SJSA1 (cell line): ENCODE results near the gene TCEA3. TPM values are rescaled to one million over a fixed set of nuclear protein-coding genes. Genes with fewer than 3 reads are reported as not detected.

ENCODE experiments used
- DNase-seq, 2 experiments: peaks; one replicate each; pipeline ENCODE4 v3.0.0-alpha.2; 2015 to 2020; ENCODE audit warnings: low spot score in 2 of 2, low read depth in 1 of 2
- H3K27ac ChIP-seq: fragments of 250-450 bp; sonication (Bioruptor Pico); 2 replicates; pipeline ENCODE4 v1.5.1; 2020; ENCODE audit warnings: mild to moderate bottlenecking, moderate library complexity
- H3K27me3 ChIP-seq: fragments of 250-450 bp; sonication (Bioruptor Pico); replicated peaks from 2 replicates; pipeline ENCODE4 v1.5.1; 2020; ENCODE audit warnings: mild to moderate bottlenecking, moderate library complexity
- H3K36me3 ChIP-seq: fragments of 250-450 bp; sonication (Bioruptor Pico); 2 replicates; pipeline ENCODE4 v1.5.1; 2020; ENCODE audit warnings: mild to moderate bottlenecking
- H3K4me1 ChIP-seq: fragments of 250-450 bp; sonication (Bioruptor Pico); replicated peaks from 2 replicates; pipeline ENCODE4 v1.6.1; 2021; ENCODE audit warnings: mild to moderate bottlenecking
- H3K4me3 ChIP-seq: fragments of 250-450 bp; sonication (Bioruptor Pico); 2 replicates; pipeline ENCODE4 v1.5.1; 2020; ENCODE audit warnings: mild to moderate bottlenecking
- H3K9me3 ChIP-seq: fragments of 250-450 bp; sonication (Bioruptor Pico); replicated peaks from 2 replicates; pipeline ENCODE4 v1.5.1; 2020; ENCODE audit warnings: mild to moderate bottlenecking
- total RNA-seq: library from RNA; depleted of rRNA; stranded (reverse); fragments of >200 nt; shearing (Covaris generic); gene quantifications from 2 replicates; pipeline ENCODE4 v1.2.3, GENCODE V29; 2014

Gene TCEA3
- total RNA-seq, 1 experiment from 2014 or later = 1.7 TPM

DNA sequence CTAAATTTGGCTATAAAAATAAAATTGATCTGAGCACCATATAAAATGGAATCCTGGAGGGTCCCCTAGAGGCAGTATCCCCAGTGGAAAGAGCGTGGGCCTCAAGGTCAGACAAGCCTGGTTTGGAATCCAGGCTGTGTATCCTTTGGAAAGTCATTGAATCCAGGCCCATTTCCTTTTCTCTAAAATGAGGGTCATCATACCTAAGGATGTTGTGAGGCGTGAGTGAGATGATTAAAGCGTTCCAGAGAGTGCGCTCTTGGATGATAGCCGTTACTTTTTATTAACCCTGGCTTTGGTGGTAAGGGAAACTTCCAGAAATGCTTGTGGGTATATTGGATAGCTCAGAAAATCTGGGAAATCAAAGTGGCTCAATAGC lies 54.2 kb downstream of the TCEA3 start:
- Histone ChIP-seq H3K4me1 (peaks cover 20% of the 10 kb centered on the region), H3K27ac (peak overlapping the region; percentile 75), H3K4me3 (peak overlapping the region; percentile 63), H3K36me3 (peaks cover 24% of the 10 kb centered on the region), H3K27me3 (no peaks in the 10 kb centered on the region), H3K9me3 (no peaks in the 10 kb centered on the region)
- no peak for DNase-seq

DNA sequence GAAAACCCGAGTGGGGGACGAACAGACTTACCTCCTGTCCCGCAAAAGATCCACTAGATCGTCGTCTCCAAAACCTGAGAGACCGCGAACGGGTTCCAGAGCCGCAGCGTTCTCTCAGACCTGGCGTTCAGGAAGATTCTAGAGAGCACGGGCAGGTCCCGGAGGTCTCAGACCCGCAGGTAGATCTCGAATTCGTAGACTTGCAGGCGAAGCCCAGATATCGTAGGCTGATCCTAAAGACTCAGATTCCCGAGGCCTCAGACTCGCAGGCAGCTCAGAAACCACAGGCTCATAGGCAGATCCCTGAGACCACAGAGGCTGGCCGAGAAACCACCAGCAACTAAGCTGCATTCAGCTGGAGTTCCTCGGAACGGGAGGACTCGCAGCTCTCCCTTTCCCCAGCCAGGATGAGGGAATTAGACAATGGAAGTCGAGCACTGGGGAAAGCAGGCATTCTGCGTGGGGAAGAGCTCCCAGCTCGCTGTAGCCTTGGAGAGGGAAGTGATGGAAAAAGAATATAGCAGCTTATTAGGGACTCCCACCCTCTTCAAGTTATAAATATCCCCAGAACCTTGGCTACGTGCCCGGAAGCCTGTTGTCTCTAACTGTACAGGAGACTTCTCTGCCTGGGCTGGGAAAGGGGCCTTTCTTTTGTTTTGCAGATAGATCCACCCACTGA lies 55.1 kb downstream of the TCEA3 start, which contains the start of gene ZNF436:
Gene ZNF436 (minus strand): TSS at position 502 of the 679 bp plus-strand sequence. CDS start 1,831 bp downstream, outside the sequence.
- DNase-seq = peak; percentile 92
- Histone ChIP-seq H3K4me3 (peak within 1 kb of the TSS; percentile 63), H3K27me3 (no peaks in the 10 kb centered on the region), H3K4me1 (peaks cover 20% of the 10 kb centered on the region), H3K9me3 (peaks cover 3% of the 10 kb centered on the region; the same call in 1 of the 2 replicates), H3K27ac (peak within 1 kb of the TSS; percentile 75), H3K36me3 (peaks cover 30% of the 10 kb centered on the region)

DNA sequence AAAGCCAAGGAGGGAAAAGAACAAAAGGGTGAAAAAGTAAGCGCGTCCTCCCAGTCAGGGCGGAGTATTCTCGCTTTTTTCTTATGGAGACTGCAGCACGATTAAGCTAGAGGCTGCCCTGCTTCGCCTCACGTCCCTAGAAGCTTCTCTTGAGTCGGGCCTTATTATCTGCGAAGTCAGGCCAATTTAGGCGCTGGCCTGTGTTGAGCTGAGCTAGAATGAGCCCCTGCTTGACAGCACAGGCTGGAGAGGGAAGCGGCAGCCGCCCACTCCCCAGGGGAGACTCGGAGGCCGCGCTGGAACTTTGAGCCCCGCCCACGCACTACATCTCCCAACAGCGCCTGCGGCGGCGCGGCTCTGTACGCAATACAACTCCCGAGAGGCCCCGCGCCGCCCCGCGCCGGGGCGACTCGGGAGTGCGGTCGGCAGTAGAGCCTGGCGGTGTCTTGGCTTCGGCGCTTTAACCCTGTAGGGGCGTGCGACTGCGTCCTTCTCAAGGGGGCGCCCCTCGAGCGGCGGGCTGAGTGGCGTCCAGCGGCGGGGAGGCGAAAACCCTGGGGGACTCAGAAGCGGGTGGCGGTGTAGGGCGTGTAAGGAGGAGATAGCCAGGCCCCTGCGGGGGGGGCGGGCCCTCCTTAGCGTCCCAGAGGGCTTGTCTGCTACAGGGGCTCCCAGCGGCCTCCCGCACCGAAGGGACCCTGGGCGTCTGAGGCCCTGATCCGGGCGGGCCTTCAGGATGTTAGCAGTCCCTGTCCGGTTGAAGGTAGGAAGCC lies 55.8 kb downstream of the TCEA3 start:
- no peaks in the 10 kb centered on the region for H3K27me3 ChIP-seq
- DNase-seq = peak; percentile 91 to 92
- peaks cover 38% of the 10 kb centered on the region for H3K36me3 ChIP-seq
- H3K9me3 ChIP-seq = peaks cover 6% of the 10 kb centered on the region; the same call in 1 of the 2 replicates
- H3K4me1 ChIP-seq = peaks cover 20% of the 10 kb centered on the region
- H3K27ac ChIP-seq = peak overlapping the region; percentile 75
- peak overlapping the region; percentile 63 for H3K4me3 ChIP-seq

DNA sequence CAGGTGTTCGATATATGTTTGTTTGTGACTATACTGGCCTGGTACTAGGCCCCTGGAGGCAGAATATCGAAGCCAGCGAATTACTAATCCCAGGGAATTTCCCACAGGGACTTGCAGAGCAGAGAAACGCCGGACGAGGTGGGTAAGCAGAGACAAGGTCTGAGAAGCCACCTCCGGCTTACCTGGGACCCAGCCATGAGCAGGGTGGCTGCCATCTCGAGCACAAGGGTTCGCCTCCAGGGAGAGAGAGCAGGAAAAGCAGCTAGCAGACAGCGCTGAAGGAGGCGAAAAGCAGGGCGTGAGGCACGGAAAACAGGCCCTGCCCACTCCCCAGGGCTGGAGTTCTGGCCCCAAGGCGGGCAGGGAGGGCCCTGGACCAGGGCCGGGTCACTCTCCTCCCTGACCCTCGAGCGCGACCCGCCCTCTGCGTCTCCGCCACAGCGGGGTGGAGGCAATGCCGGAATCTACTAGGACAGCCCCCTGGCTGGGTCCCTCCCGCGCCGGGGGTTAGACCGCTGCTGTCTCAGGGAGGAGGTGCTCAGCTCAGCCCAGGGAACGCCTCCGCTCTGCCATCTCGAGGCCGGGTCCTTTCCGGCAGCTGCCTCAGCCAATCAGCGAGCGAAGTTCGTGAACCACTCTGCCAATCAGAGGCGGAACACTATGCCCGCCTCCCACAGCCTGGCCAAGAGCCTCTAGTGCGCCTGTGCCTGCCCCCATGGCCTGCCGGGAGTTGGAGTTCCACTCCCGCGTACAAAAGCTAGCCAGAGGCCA lies 56.6 kb downstream of the TCEA3 start:
- H3K36me3 ChIP-seq = peaks cover 45% of the 10 kb centered on the region
- H3K4me1 ChIP-seq = peaks cover 20% of the 10 kb centered on the region
- peaks cover 8% of the 10 kb centered on the region for H3K9me3 ChIP-seq
- no peaks in the 10 kb centered on the region for H3K27me3 ChIP-seq
- H3K4me3 ChIP-seq = peak overlapping the region; percentile 63
- DNase-seq = peak; percentile 97 to 99
- H3K27ac ChIP-seq = peak overlapping the region; percentile 75

DNA sequence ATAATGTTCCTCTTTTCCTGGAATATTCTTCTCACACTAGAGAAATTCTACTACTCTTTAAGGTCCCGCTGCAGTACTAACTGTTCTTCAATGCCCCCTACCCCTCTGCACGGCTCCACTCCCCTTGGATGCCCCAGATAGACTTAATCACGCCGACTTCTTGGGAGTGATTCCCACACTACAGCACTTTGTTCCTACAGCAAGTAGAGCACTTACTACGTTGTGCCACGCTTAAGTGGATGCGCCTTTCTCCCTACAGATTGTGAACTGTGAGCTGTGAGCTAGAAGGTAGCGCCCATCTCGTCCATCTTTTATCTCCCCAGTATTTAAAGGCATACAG lies 57.1 kb downstream of the TCEA3 start:
- H3K4me3 ChIP-seq = peak overlapping the region; percentile 63
- peaks cover 14% of the 10 kb centered on the region for H3K9me3 ChIP-seq
- peaks cover 20% of the 10 kb centered on the region for H3K4me1 ChIP-seq
- H3K36me3 ChIP-seq = peaks cover 51% of the 10 kb centered on the region
- no peak overlapping the region for H3K27ac ChIP-seq
- H3K27me3 ChIP-seq = no peaks in the 10 kb centered on the region
- DNase-seq = no peak

DNA sequence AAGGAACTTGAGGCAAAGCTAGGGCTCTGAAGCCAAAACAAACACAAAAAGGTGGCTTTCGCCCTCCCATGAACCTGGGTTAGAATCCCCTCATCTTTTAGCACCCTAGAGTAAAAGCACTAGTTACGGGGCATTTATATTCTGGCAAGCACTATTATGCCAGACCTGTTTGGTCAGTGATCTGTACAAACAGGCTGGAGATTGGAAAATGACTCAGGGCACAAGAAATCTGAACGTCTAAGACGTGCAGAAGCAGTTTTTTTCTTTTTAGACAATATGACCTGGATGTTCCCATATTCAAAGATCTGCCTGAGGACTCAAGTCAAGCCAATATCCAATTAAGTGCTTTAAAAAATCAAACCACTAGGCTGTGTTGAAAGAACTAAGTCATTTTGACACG lies 58.0 kb downstream of the TCEA3 start:
- H3K4me1 ChIP-seq = peaks cover 20% of the 10 kb centered on the region
- no peak for DNase-seq
- no peaks in the 10 kb centered on the region for H3K27me3 ChIP-seq
- H3K36me3 ChIP-seq = peaks cover 59% of the 10 kb centered on the region
- H3K9me3 ChIP-seq = peaks cover 22% of the 10 kb centered on the region
- no peak overlapping the region for H3K27ac ChIP-seq
- no peak overlapping the region for H3K4me3 ChIP-seq

DNA sequence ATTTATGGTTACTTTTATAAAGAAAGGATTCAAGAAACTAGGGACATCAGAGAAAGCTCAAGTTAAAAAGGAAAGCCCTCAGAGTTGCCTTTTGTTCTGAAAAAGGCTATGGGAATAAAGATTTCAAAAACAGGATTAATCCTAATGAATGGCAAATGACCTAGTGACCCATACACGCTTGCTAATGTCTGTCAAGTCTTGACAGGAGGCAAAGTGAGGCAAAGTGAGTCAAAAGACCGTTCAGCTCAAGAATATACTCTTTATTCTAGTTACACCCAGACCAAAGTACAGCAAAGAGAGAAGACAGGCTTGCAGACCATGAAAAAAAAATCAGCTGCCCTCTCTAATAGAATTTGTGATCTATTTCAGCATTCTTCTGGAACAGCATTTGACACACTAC lies 58.4 kb downstream of the TCEA3 start:
- Histone ChIP-seq H3K4me3 (no peak overlapping the region), H3K9me3 (peaks cover 27% of the 10 kb centered on the region), H3K36me3 (peaks cover 64% of the 10 kb centered on the region), H3K27me3 (no peaks in the 10 kb centered on the region), H3K4me1 (peaks cover 17% of the 10 kb centered on the region), H3K27ac (no peak overlapping the region)
- no peak for DNase-seq

DNA sequence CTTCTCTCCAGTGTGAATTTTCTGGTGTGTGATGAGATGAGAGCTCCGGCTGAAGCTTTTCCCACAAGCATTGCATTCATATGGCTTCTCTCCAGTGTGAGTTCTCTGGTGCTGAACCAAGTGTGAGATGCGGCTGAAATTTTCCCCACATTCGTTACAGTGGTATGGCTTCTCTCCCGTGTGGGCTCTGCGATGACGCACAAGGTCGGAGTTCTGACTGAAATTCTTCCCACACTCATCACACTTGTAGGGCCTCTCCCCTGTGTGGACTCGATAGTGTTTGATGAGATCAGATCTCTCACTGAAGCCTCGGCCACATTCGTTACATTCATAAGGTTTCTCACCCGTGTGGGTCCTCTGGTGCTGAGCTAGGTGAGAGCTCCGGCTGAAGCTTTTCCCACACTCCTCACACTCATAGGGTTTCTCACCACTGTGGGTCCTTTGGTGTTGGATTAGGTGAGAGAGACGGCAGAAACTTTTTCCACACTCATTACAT lies 62.3 kb downstream of the TCEA3 start:
- Histone ChIP-seq H3K9me3 (peaks cover 52% of the 10 kb centered on the region), H3K4me3 (no peak overlapping the region), H3K36me3 (peaks cover 89% of the 10 kb centered on the region), H3K4me1 (no peaks in the 10 kb centered on the region), H3K27me3 (no peaks in the 10 kb centered on the region), H3K27ac (no peak overlapping the region)
- DNase-seq = peak in 1 of 2 experiments; percentile 8

DNA sequence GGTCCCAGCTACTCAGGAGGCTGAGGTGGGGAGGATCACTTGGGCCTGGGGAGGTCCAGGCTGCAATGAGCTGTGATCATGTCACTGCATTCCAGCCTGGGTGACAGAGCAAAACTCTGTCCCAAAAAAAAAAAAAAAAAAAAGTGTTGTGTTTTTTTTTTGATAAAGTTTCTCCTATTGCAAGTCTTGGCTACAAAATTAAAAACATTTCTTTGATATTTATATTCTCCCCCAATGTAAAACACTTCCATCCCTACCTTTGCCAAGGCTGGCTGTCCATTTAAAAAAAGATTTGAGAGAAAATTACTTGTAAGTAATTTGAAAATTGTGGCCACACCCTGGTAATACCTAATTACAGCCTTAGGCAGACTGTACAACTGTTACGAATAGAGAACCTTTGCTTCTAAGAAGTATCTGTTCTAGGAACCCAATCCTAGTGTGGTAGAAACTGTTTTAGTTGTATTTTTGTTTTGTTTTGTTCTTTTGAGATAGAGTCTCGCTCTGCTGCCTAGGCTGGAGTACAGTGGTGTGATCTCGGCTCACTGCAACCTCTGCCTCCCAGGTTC lies 66.2 kb downstream of the TCEA3 start:
- Histone ChIP-seq H3K36me3 (peaks cover 55% of the 10 kb centered on the region), H3K4me3 (no peak overlapping the region), H3K9me3 (peaks cover 46% of the 10 kb centered on the region), H3K27ac (no peak overlapping the region), H3K4me1 (no peaks in the 10 kb centered on the region), H3K27me3 (no peaks in the 10 kb centered on the region)
- no peak for DNase-seq

DNA sequence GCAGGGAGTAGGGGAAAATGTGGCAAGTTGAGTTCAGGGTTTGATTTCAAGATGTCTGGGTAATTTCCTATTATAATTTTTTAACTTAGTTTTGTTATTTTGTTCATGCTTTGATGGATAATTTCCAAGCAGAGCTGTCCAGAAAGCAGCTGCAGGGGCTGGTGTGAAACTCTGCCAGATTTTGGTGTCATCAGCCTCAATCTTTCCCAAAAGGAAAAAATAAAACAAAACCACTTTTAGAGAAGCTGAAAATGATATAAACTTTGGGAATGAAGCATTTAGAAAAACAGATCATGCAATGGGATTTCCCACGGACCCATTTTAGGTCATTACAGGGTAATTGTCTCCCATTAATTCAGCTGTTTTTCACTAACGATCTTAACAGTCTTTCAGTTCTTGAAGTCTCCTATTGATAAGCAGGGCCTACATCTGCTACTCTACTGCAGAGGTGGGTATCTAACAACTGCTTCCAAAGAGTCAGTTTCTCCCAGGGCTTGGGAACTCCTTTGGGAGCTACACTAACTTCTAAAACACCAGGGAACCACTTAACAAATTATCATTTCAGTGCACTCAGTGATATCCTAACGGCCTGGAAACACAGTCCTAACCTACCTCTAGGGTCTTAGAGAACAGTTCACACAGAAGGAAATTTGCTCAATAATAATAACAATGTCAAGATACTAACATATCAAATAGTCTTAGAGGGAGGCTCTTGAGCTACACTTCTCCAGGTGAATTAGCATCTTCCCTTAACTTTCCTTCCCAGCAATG lies 67.2 kb downstream of the TCEA3 start:
- Histone ChIP-seq H3K4me3 (no peak overlapping the region), H3K9me3 (peaks cover 37% of the 10 kb centered on the region), H3K27ac (no peak overlapping the region), H3K27me3 (no peaks in the 10 kb centered on the region), H3K4me1 (no peaks in the 10 kb centered on the region), H3K36me3 (peaks cover 44% of the 10 kb centered on the region)
- DNase-seq = no peak

DNA sequence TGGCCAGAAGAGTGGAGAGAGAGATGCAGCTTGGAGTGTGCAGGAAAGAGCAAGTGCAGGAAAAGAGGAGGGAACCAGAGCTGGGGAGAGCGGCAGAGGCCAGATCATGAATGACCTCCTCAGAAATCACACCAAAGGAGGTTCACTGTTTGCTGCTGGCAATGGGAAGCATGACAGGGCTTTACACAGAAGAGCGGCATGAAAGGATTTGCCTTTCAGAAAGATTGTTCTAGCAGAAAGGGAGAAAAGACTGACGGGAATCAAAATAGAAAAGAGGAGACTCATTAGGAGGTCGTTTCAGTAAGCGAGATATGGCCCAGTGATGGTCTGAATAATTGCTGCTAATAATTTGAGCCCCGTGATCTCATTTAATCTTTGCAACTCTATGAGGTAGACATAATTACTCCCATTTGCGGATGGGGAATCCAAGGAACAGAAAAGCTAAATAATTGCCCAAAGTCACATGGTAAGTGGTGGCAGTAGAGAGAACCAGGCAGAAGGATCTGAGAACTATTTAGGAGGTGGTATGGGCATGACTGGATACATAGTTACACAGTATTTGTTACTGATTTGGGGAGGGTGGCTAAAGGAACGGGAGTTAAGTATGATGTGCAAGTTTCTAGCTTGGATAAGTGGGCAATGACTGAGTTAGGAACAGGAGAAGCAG lies 67.9 kb downstream of the TCEA3 start:
- no peak overlapping the region for H3K4me3 ChIP-seq
- peaks cover 37% of the 10 kb centered on the region for H3K36me3 ChIP-seq
- peaks cover 30% of the 10 kb centered on the region for H3K9me3 ChIP-seq
- no peak for DNase-seq
- H3K27me3 ChIP-seq = no peaks in the 10 kb centered on the region
- H3K27ac ChIP-seq = no peak overlapping the region
- no peaks in the 10 kb centered on the region for H3K4me1 ChIP-seq

DNA sequence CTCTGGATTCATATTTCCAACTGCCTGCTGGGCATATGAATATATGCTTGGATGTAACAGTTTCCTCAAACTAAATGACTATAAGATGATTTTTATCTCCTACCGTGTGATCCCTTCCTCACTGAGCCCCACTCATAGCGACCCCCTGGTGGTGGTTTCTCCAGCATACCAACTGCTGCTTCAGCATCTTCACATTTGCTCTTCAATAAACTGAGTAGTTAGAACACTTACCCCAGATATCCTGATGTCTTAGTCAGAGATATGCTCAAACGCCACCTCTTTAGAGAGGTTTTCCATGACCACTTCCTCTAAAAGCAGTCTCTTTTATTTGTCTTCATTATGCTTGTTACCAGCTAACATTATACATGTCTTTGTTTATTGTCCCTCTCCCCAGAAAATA lies 70.3 kb downstream of the TCEA3 start:
- H3K9me3 ChIP-seq = peaks cover 8% of the 10 kb centered on the region
- no peak for DNase-seq
- no peak overlapping the region for H3K27ac ChIP-seq
- peaks cover 14% of the 10 kb centered on the region for H3K36me3 ChIP-seq
- no peaks in the 10 kb centered on the region for H3K4me1 ChIP-seq
- no peak overlapping the region for H3K4me3 ChIP-seq
- H3K27me3 ChIP-seq = no peaks in the 10 kb centered on the region
